SIG-M5 (cell line): ENCODE data around the gene PAK1.
"Not testable (repeated sequence)": the region's sequence is repeated elsewhere in the genome, so short reads cannot be mapped to it uniquely, and the experiment has no call there.

Experiments used
- DNase-seq: peaks from one replicate; lab custom pipeline; 2025; lab: John Stamatoyannopoulos, UW

The PAK1 gene

GRCh38 chr11:77473801-77474683 is at the start of gene PAK1:
Gene PAK1, minus strand, starts transcription at chr11:77474094. Its CDS starts 81,574 bp downstream, at chr11:77392520.
- DNase-seq: no peak

GRCh38 chr11:77522215-77522614 is 48.3 kb upstream of the PAK1 start:
- DNase-seq: no peak

GRCh38 chr11:77519847-77520246 is 46.0 kb upstream of the PAK1 start:
- no peak for DNase-seq

- no peak for DNase-seq
Measured at GRCh38 chr11:77518471-77518870, 44.6 kb upstream of the PAK1 start.

- no peak for DNase-seq
Measured at GRCh38 chr11:77517753-77518152, 43.9 kb upstream of the PAK1 start.

- DNase-seq: no peak
Measured at GRCh38 chr11:77517226-77517625, 43.3 kb upstream of the PAK1 start.

- DNase-seq: no peak
Measured at GRCh38 chr11:77515483-77515882, 41.6 kb upstream of the PAK1 start.

- DNase-seq: no peak
Measured at GRCh38 chr11:77515063-77515462, 41.2 kb upstream of the PAK1 start.

- DNase-seq: no peak
Measured at GRCh38 chr11:77512092-77512491, 38.2 kb upstream of the PAK1 start.

- DNase-seq: no peak
Measured at GRCh38 chr11:77510851-77511250, 37.0 kb upstream of the PAK1 start.

GRCh38 chr11:77510095-77510494 is 36.2 kb upstream of the PAK1 start:
- no peak for DNase-seq

GRCh38 chr11:77508019-77508418 is 34.1 kb upstream of the PAK1 start:
- DNase-seq: no peak

- no peak for DNase-seq
Measured at GRCh38 chr11:77506857-77507256, 33.0 kb upstream of the PAK1 start.

GRCh38 chr11:77505956-77506355 is 32.1 kb upstream of the PAK1 start:
- no peak for DNase-seq

GRCh38 chr11:77503006-77503405 is 29.1 kb upstream of the PAK1 start:
- no peak for DNase-seq

- DNase-seq: no peak
Measured at GRCh38 chr11:77502346-77502905, 28.5 kb upstream of the PAK1 start.

- no peak for DNase-seq
Measured at GRCh38 chr11:77501758-77502157, 27.9 kb upstream of the PAK1 start.

- no peak for DNase-seq
Measured at GRCh38 chr11:77497368-77497767, 23.5 kb upstream of the PAK1 start.

GRCh38 chr11:77495526-77495925 is 21.6 kb upstream of the PAK1 start:
- DNase-seq: no peak

- DNase-seq: not testable (repeated sequence)
Measured at GRCh38 chr11:77490035-77490434, 16.1 kb upstream of the PAK1 start.

- no peak for DNase-seq
Measured at GRCh38 chr11:77487790-77488189, 13.9 kb upstream of the PAK1 start.

GRCh38 chr11:77479746-77480352 is 6.0 kb upstream of the PAK1 start:
- no peak for DNase-seq

- no peak for DNase-seq
Measured at GRCh38 chr11:77475206-77475605, 1.3 kb upstream of the PAK1 start.
